ENCODE measurements around the gene FCGR1A.
A peak's percentile ranks its signal among the peaks of the same experiment; 100 is the strongest.
"Not testable (repeated sequence)": the region's sequence is repeated elsewhere in the genome, so short reads cannot be mapped to it uniquely, and the experiment has no call there.

FCGR1A gene

DNA sequence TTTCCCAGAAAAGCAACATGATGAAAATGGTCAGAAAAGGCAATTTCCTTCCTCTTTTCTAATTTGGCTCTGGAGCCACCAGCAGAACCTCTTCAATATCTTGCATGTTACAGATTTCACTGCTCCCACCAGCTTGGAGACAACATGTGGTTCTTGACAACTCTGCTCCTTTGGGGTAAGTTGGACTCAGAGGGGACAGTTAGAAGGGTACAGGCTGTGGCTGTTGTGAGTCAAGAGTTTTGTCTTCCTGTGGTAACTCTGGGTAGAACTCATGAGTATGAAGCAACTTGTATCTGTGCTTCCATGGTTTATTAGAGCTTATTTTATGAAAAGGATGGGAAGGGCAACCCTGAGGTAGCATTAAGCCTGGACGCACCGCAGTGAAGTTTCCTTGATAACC lies at the start of gene FCGR1A:
TSS of gene FCGR1A (plus strand) at position 95 of the 400 bp plus-strand sequence. CDS start at position 145, 50 bp downstream.
- not testable (repeated sequence) for DNase-seq

DNA sequence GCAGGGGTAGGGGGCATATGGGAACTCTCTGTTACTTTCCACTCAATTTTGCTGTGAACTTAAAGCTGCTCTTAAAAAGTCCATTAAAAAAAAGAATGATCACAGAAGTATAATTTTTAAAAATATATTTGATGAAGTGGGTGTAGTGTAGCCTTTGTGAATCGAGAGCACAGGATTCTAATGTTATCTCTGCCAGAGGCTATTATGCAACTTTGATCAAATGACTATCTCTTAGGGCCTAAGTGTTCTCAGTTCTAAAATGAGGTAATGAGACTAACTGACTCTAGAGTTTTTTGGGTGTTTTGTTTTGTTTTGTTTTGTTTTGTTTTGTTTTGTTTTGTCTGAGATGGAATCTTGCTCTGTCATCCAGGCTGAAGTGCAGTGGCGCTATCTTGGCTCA lies 49.7 kb upstream of the FCGR1A start:
- not testable (repeated sequence) for DNase-seq

GRCh38 chr1:149734692-149735091 lies 47.8 kb upstream of the FCGR1A start:
- not testable (repeated sequence) for DNase-seq

GRCh38 chr1:149740148-149740581 lies 42.3 kb upstream of the FCGR1A start:
- peak; percentile 95 for DNase-seq

DNA sequence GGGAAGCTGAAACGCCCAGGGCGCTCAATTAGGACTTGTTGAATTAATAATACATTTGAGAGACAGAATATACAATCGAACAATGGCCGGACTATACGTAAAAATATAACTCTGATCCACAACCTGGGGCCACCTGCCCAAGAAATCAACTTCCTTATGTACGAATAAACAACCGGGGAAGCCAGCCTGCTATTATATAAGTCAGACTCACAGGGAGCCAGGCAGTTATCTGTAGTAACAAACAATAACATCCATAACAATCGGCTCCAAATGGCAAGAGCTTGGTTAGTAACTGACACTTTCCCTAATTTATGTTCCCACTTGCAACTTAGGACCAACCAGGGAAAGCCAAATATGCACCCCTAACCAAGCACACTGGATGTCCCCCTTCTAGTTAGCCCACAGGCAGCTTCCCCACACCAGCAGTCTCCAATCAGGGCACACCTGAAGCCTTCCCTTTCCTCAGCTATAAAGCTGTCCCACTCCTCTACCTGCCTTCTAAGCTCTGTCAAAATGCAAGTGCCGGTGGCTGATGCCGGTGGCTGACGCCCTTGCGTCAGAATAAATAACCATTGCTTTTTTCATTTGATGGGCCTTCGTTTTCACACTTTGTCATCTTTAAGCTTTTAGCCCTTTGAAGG lies 41.8 kb upstream of the FCGR1A start:
- DNase-seq: not testable (repeated sequence)

DNA sequence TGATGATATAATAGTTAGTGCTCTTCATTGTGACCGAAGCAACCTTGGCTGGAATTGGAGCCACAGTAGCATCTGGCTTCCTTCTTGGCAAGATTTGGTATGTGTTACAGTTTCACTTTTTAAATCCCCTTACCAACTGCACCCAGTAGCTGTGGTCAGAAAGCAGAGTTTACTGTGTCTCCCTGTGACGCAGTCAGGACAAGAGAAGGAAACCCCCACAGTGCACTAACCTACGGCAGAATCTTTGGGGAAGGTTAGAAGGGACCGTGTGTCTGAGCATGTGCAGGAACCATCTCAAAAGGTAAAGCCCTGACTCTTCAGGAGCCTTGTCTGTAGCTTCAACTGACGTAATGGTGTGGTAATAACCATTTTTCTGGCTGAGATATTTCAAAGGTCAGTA lies 40.6 kb upstream of the FCGR1A start:
- not testable (repeated sequence) for DNase-seq

DNA sequence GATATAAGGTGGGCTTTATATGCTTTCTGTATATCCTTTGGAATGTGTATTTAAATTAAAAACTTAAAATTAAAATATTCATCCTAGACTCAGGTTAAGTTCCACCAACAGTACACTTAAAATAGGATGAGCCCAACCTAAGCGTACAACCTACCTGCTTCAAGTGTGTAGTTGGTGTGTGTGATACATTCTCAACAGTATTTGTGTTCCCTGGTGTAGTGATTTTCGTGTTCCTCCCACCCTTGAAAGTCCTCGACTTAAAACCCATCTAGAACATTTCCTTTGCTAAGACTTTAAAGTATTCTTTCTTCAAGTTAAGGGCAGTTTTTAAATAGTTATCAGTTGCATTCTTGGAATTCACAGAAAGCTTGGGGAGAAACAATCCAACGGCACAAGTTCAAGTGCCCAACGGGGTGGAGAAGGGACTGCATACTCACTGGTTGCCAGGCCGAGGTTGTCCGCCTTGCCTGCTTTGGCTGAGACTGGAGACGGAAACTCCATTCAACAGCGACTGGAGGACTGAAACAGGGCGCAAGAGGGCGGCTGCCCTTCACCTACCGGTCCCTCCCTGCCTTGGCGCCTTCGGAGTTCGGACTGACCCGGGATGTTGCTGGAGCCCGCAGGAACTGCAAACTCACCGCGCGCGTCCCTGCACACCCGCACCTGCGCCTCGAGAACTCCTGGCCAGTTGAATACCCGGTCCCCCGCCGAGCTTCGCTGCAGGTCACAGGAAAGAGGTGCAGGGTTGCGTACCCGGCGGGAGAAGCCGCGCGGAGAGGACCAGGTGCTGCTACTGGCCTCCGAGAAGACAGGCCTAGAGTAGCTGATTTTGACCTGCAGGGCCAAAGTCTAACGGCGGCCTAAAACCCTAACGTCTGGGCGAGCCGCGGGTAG lies 35.8 kb upstream of the FCGR1A start:
- DNase-seq: not testable (repeated sequence)

- DNase-seq: not testable (repeated sequence)
Observed at GRCh38 chr1:149747359-149748143, 34.9 kb upstream of the FCGR1A start.

DNA sequence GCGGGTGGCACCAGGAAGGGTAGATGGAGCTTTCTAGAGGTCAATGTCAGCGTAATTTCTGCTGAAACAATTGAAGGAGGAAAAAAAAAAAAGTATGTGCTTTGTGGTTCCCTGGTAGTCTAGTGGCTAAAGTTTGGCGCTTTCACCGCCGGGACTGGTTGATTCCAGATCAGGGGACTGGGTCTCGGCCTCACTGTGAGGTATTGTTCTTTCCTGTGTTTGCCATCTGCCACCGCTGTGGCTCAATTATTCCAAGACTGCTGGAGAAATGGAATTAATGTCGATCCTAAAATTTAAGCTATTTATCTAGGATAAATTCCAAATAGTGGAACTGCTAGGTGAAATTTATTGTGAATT lies 34.4 kb upstream of the FCGR1A start:
- not testable (repeated sequence) for DNase-seq

GRCh38 chr1:149750562-149750961 lies 31.9 kb upstream of the FCGR1A start:
- not testable (repeated sequence) for DNase-seq

DNA sequence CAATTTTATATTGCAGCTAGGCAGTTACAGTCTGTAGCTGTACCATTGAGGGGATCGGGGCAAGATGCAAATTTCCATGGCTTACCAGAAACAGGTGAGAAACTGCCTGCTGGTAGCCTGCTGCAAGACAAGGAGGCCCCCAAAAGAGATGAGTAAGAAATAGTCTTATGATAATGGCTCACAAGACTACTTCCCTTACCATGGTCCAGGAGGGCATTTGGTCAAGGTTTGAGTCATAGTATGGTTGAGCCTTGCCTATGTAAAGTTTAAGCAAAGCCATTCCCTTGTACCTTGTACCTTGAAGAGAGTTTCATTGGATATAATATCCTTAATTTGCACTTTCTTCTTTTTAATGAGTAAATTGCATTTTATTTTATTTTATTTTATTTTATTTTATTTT lies 30.3 kb upstream of the FCGR1A start:
- not testable (repeated sequence) for DNase-seq

GRCh38 chr1:149753466-149753865 lies 29.0 kb upstream of the FCGR1A start:
- not testable (repeated sequence) for DNase-seq

DNA sequence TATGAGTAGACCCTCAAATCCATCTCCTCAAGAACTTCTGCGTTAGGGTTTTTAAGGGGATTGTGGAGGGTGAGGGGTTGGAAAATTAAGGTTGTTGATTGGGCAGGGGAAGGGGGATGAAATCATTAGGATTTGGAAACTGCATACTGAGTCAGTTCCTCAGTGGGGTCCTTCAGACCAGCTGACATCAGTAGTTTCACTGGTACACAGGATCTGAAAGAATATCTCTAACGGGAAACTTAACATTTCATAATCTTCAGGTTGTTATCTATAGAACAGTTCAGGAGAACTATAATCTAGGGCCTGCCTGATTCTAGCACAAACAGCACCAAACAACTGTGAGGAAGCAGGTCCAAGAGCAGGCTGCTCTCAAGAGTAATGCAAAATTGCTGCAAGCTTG lies 27.2 kb upstream of the FCGR1A start:
- not testable (repeated sequence) for DNase-seq

GRCh38 chr1:149762294-149762693 lies 20.2 kb upstream of the FCGR1A start:
- DNase-seq: not testable (repeated sequence)

DNA sequence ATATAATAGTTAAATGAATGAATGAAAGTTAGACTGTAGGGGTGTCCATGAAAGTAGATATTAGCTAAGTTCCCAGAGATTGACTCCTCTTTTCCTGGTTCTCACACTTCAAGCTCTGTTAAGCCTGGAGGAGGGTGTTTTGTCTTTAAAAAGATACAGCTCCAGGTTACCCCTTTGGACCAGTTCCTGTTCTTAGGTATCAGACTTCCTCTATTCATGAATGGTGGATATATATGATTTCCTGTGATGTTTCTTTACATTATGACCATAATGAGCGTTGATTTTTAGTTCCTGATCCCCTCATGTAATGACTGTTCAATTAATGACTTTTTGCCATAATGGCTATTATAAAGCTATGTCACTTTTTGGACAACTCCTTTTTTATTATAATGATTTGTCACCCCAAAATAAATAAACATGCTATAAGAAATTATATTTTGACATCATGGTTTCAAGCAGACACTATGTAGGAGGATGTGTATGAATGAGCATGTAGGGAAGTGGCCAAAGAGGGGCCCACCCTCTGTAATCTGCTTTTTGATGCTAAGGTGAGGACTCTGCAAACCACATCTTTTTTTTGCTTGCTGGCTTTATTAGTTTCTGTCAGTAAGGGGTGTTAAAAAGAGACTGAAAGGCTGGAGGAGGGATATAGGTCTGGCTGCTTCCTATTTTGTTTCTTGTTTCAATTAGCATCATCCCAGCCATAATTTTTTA lies 18.2 kb upstream of the FCGR1A start:
- not testable (repeated sequence) for DNase-seq

DNA sequence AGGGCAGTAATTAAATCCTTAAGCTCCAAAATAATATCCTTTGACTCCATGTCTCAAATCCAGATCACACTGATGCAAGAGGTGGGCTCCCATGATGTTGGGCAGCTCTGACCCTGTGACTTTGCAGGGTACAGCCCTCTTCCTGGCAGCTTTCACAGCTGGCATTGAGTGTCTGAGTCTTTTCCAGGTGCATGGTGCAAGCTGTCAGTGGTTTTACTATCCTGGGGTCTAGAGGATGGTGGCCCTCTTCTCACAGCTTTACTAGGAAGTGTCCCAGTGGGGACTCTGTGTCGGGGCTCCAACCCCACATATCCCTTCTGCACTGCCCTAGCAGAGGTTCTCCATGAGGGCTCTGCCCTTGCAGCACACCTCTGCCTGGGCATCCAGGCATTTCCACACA lies 16.3 kb upstream of the FCGR1A start:
- DNase-seq: not testable (repeated sequence)

GRCh38 chr1:149769216-149769615 lies 13.3 kb upstream of the FCGR1A start:
- not testable (repeated sequence) for DNase-seq

GRCh38 chr1:149770661-149771060 lies 11.8 kb upstream of the FCGR1A start:
- DNase-seq: not testable (repeated sequence)

- DNase-seq: not testable (repeated sequence)
Observed at GRCh38 chr1:149771653-149772425, 10.7 kb upstream of the FCGR1A start.

DNA sequence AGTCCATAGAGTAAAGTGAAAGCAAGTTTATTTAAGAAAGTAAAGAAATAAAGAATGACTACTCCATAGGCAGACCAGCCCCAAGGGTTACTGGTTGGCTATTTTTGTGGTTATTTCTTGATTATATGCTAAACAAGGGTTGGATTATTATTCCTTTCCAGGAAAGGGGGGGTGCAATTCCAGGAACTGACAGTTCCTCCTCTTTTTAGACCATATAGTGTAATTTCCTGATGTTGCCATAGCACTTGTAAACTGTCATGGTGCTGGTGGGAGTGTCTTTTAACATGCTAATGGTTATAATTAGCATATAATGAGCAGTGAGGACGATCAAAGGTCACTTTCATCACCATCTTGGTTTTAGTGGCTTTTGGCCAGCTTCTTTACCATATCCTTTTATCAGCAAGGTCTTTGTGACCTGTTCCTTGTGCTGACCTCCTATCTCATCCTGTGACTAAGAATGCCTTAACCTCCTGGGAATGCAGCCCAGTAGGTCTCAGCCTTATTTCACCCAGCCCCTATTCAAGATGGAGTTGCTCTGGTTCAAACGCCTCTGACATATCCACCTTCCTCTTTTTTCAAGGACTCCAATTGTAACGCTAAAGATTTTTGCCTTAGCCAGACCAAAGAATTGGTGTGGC lies 6.9 kb upstream of the FCGR1A start:
- peak; percentile 97 for DNase-seq

DNA sequence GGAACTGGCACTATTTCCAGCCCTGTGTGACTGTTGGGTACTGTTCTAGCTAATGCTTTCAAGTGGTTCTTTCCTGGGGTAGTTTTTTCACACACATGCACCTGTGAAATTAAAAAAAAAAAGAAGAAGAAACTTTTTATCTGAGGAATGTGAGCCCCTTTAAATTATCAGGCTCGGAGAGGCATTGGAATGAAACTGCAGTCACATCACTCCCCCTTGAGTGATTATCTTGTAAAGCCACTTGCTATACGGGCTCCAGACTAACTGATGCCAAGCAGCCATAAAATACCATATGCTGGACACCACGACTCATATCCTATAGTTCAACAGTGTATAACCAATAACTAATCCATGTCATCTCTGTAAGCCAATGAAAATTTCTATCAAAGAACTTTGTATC lies 5.4 kb upstream of the FCGR1A start:
- peak; percentile 31 for DNase-seq
